ENCODE results near the gene SLC16A1.

SLC16A1 gene

GRCh38 chr1:112937495-112937894 is 18.5 kb downstream of the SLC16A1 start:
- no peak for TF ChIP-seq CTCF (IDR thresholded peaks at IDR 0.05; ENCODE audit: low read depth, low read length, missing control alignments)
- no peak for DNase-seq (ENCODE audit: low read depth)
- no peak overlapping the region for H3K4me3 ChIP-seq (ENCODE audit: low read depth, low read length)

GRCh38 chr1:112937070-112937469 is 18.9 kb downstream of the SLC16A1 start:
- DNase-seq (ENCODE audit: low read depth) = no peak
- no peak for TF ChIP-seq CTCF (IDR thresholded peaks at IDR 0.05; ENCODE audit: low read depth, low read length, missing control alignments)
- no peak overlapping the region for H3K4me3 ChIP-seq (ENCODE audit: low read depth, low read length)

DNA sequence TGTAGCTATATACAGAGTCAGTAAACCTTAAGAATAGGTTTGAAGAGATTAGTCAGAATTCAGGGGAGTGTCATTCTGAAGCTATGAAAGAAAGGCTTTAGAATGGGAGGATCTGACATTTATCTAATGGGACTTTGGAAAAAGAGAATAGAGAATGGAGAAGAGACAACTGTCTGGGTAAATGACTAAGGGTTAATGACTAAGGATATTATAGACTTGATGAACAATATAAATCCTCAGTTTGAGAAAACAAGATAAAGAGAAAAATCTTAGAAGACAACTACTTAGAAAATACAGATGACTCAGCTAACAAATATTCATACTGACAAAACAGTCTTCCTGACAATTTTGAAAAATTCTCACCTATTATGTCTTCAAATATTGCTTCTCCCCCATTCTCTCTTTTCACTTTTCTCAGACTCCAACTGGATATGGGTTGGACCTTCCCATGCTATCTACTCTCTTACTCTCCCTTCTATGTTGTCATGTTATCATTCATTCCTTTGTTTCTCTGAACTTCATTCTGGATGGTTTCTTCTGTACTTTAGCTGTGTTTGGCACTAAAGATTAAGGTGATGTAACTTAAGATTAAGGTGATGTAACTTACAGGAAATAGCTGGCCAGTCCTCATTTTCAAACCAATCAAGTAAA is 20.4 kb downstream of the SLC16A1 start:
- no peak overlapping the region for H3K4me3 ChIP-seq (ENCODE audit: low read depth, low read length)
- DNase-seq (ENCODE audit: low read depth) = no peak
- no peak for TF ChIP-seq CTCF (IDR thresholded peaks at IDR 0.05; ENCODE audit: low read depth, low read length, missing control alignments)

GRCh38 chr1:112934577-112934976 is 21.4 kb downstream of the SLC16A1 start:
- no peak for TF ChIP-seq CTCF (IDR thresholded peaks at IDR 0.05; ENCODE audit: low read depth, low read length, missing control alignments)
- DNase-seq (ENCODE audit: low read depth) = no peak

DNA sequence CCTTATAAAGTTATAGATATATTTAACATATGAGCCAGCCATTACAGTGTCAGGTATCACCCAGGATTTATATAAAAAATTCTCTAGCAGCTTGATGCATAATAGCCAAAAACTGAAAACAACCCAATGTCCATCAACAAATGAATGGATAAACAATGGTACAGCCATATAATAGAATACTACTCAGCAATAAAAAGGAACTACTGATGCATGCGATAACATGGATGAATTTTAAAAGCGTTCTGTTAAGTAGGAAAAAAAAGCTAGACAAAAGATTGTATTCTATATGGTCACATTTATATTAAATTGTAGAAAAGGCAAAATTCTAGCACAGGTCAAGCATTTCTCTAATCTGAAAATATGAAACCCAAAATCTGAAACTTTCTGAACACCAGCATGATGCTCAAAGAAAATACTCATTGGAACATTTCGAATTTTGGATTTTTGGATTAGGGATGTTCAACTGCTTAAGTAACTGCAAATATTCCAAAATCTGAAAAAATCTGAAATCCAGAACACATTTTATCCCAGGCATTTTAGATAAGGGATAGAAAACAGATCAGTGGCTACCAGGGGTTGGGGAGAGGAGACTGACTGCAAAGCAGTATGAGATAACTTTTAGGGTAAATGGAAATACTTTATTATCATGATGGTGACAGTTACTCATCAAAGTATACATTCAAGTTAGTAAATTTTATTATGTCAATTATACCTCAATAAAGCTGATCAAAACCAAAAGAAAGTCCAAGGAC is 22.0 kb downstream of the SLC16A1 start:
- no peak overlapping the region for H3K4me3 ChIP-seq (ENCODE audit: low read depth, low read length)
- no peak for DNase-seq (ENCODE audit: low read depth)
- no peak for TF ChIP-seq CTCF (IDR thresholded peaks at IDR 0.05; ENCODE audit: low read depth, low read length, missing control alignments)

More at GRCh38 chr1:112934577-112934976, 21.4 kb downstream of the SLC16A1 start:
- H3K4me3 ChIP-seq (ENCODE audit: low read depth, low read length) = no peak overlapping the region

DNA sequence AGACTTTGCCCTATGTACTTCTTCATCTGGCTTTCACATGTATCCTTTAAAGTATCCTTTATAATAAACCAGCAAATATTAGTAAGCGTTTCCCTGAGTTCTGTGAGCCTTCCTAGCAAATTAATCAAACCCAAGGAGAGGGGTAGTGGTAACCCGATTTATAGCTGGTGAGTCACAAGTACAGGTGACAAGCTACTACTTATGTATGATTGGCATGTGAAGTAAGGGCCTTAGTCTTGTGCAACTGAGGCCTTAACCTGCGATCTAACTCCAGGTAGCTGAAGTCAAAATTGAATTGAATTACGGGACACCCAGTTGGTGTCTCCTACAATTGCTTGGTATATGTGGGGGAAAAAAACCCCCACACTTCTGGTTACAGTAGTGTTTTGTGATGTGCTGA is 26.0 kb downstream of the SLC16A1 start:
- DNase-seq (ENCODE audit: low read depth) = no peak
- H3K4me3 ChIP-seq (ENCODE audit: low read depth, low read length) = no peak overlapping the region
- TF ChIP-seq CTCF (IDR thresholded peaks at IDR 0.05; ENCODE audit: low read depth, low read length, missing control alignments) = no peak
